CD4-positive, alpha-beta T cell treated with Interferon alpha-2 for 1 hour (primary cell): ENCODE results near the gene GRIK4.

ENCODE experiments used
- DNase-seq, 2 donors: peaks; one replicate each; pipeline ENCODE4 v3.0.0-alpha.2; 2020 to 2022

The GRIK4 gene

DNA sequence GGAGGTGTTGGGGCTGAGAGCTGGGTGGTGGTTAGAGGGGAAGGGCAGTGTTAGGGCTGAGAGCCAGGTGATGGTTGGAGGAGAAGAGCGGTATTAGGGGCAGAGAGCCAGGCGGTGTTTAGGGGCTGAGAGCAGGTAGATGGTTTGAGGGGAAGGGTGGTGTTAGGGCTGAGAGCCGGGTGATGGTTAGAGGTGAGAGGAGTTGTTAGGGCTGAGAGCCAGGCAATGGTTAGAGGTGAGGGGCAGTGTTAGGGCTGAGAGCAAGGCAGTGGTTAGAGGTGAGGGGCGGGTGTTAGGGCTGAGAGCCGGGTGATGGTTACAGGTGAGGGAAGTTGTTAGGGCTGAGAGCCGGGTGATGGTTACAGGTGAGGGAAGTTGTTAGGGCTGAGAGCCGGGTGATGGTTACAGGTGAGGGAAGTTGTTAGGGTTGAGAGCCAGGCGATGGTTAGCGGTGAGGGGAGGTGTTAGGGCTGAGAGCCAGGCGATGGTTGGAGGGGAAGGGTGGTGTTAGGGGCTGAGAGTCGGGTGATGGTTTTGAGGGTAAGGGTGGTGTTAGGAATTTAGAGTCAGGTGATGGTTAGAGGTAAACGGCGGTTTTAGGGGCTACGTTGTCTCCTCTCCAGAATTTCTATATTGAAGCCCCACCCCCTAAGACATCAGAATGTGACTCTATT is 282.4 kb downstream of the GRIK4 start:
- no peak for DNase-seq

DNA sequence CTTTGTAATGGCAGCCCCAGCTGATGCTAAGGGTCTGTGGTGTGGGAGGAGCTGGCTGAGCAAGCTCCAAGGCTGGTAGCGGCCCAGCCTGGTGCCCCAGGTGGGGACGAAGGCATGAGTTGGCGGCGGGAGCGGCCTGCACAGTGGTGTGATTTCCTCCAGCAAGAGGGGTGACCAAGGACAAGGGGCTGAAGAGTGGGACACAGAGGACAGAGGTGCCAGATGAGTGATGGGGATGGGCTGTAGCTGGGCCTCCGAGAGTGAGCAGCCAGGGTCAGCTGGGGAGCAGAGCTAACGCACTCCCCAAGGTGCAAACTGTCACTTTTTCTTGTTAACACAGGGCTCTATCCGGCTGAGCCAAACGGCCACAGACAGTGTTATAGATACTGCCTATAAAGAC is 283.2 kb downstream of the GRIK4 start:
- no peak for DNase-seq

DNA sequence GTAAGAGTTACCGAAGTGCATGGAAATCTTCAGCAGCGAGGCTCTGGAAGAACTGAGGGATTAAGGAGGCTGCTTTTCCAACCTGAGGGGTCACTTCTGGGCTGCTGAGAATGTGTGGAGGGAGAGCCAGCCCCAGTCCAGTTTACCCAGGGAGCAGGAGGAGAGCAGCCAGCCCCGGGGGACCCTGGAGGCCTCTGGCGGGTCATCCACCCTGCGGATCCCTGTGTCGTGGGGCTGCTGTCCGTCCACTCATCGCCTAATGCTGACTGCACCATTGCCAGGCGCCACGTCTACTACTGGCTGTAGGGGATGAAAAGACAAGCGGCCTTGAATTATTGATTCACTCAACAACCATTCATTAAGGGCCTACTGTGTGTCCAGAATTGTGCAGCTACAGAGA is 283.6 kb downstream of the GRIK4 start:
- DNase-seq = no peak

DNA sequence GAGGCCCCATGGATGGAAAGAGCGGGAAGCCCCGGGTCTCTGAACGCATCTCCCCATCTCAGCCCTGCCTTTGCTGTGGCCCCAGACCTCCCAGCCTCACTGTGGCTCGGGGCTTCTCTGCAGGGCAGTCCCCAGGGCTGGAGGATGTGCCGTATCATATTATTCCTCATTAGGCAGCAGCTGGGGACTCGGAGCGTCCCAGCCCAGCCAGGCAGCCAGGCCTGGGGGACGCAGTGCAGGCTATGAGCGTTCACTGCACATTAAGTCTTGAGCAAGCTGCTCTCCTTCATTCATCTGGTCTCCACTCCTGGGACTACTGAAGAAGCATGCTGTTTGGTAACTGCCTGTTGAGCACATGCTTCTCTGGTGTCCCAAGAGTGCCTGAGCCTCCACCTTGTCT is 285.6 kb downstream of the GRIK4 start:
- DNase-seq = no peak

DNA sequence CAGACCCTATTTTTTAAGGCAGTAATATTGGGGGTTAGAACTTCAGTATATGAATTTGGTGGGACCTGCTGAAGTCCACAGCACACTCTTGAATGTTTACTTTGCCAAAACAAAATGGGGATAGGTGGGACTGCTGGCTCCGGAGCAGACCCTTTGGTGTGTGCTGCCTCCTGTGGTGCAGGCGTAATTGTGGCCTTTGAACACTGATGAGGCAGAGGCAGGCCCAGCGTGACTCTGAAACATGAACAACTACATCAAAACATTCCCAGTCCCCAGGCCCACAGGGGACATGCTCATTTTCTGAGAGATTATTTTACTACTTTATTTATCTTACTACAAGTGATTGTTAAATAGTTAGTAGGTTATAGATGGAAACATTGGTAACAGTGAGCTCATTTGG is 287.3 kb downstream of the GRIK4 start:
- DNase-seq = no peak

DNA sequence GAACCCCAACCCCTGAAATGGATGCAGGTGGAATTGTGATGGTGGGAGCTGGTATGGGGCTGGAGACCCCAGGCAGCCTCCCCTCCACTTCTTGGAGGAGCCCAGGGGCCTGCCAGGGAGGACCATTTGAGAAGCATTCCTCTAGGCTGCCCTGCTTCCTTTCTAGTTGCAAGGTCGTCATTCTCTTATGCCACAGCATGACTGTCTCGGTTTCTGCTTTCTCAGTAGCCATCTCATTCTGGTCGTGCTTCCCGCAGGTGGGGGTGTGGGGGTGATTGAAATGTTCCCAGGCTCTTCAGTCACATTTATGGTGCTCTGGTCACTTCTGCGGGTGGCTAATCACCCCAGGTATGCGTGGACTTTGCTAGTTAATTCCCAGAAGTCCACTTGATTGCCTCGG is 288.7 kb downstream of the GRIK4 start:
- no peak for DNase-seq

DNA sequence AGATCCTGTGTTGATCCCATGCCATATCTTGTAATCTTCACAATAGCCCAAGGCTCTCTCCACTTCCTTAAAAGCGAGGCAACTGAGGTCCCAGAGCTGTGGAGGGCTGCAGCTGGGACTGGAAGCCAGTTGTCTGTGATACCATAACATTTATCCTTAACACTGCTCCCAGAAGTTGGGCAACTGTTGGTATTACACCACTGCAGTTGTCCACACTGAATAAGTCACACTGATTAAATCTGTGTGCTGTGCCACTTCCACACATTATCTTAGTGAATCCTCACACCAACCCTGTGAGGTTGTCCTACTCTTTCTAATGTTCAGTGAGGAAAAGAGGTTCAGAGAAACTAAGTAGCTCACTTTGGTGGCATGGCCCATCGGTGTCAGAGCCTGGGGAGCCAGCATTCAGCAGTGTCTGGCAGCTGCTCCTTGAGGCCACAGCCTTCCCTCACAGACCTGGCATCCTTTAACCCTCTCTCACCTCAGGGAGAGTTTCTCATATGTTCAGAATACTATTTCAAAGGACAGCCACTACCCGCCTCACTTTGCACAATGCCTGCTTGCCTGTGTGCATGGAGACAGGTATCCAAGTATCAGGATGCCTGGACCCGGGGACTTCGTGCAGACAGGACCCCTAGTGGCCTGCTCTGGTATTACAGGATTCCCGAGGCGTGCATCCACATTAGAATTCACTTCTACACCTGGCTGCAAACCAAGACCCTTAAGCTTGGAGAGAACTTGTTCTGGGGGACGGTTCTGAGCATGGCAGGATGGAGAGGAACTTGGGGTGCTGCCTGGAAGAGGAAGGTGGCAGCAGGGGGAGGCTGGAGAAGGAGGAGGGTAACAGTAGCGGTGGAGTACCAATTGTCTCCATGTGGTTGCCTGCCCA is 290.5 kb downstream of the GRIK4 start:
- peak; percentile 6 to 34 for DNase-seq

DNA sequence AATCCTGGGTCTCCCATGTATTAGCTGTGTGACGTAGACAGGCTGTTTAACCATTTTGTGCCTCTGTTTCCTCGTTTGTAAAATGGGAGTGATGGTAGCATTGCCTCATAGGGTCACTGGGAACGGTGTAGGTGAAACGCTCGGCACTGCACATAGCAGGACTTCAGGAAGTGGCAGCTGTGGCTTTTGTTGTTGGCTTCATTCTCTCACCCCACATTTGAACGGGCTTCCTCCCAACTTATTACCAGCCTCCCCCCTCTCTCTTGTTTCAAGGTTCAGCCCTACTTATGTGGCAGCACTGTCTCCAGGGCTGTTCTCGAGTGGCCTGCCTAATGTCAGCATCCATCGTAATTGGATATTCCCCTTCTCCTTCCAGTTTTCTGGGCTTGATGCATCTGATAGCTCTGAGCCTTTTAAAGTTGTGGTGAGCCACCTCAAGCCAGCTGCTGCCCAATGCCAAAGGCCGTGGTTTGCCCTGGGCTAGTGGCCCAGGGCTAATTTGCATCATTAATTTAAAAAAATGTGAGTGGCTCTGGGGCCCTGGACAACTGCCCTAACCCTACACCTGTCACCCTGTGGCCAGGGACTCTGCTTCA is 294.5 kb downstream of the GRIK4 start:
- no peak for DNase-seq

DNA sequence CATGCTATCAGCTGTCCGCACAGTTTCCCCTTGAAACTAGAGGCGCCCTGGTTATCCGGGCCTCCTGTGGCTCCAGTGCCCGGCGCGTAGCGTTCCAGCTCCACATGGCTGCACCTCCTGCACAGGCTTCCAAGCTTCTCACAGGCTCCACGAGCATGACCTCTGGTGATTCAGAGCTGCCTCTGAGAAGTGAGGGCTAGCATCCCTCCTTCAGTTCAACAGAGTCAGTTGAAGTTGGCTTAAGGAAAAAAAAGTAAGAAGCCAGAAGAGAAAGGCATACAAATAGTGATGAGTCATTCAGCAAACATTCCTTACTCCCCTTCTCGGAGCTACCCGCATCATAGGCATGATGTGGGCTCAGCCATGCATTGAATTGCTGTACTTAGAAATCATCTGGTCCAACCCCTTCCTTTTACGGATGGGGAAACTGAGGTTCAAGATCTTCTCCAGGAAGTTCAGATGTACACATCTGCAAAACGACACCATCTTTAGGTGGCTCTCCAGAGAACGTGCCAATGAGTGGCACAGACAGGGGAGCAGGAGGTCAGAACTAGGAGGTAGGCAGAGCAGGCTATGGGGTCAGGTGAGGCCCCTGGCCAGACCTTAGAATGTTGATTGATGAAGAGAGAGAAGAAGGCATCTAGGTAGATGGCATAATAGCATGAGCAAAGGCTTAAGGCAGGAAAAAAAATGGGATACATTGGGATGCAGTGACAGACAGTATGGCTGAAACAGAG is 296.0 kb downstream of the GRIK4 start:
- no peak for DNase-seq

DNA sequence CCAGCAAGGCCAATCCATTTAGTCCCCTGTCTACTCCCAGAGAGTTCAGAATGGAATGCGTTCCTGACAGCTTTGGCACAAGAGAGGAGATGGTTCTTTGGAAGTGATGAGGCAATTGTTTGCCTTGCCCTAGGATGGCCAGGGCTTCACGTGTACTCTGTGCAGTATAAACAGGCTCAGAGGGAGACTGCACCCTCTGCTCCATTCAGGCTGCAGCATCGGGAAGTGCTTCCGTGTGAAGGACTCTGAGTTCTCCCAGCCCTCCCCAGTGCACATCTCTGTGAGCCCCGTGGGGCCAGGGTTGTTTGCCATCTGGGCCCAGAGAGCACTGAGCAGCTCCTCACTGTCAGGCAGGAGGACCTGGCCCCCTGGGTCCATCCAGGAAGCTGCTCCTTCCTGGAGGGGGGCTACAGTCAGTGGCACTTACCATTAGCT is 297.1 kb downstream of the GRIK4 start:
- DNase-seq = no peak

DNA sequence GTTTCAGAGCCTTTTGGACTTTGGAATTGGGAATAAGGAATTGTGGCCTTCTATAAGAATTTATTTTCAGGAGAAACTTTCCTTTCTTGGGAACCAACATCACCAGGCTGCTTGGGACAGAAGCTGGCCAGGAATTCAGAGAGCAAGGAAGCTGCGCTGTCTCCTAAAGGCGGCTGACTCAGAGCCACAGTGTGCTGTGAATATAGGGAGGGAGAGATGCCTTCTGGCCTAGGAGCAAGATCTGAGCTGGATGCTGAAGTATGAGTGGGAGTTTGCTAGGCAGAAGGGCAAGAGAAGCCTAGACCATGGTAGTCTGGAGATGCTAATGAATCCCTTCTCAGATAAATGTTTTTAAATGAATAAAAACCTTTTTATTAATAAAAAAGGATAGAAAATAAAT is 298.7 kb downstream of the GRIK4 start:
- DNase-seq = no peak

DNA sequence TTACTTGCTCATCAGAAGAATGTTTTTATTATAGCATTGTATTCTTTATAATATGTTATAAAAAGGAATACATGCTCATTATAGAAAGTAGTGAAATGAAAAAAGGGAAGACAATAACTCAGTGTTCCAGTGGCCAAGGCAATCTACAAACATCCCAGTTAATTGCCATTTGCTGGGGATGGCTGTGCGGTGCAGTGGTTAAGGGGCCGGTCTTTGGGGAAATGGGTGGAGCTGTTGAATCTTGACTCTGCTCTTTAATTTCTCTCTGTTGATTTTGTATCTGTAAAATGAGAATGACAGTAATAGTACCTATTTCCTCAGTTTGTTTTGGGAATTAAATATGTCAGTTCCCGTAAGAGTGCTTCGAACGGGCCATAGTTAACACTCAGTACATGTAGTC is 299.7 kb downstream of the GRIK4 start:
- no peak for DNase-seq

DNA sequence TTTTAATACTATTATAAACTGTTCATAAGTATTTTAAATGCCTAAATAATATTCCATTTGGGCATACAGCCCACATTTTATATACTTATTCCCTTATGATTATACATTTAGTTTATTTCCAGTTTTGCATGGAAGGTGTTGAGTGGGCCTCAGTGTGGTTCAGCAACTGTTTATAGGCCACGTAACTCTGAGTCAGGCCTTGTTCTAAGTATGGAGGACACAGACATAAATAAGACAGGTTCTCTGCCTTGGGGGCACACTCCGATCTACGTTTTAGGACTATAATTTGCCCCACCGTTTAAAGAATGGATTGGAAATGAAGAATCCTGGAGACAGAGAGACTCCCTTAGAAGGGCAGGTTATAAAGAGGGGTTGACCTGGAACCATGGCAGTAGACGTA is 300.2 kb downstream of the GRIK4 start:
- DNase-seq = no peak

DNA sequence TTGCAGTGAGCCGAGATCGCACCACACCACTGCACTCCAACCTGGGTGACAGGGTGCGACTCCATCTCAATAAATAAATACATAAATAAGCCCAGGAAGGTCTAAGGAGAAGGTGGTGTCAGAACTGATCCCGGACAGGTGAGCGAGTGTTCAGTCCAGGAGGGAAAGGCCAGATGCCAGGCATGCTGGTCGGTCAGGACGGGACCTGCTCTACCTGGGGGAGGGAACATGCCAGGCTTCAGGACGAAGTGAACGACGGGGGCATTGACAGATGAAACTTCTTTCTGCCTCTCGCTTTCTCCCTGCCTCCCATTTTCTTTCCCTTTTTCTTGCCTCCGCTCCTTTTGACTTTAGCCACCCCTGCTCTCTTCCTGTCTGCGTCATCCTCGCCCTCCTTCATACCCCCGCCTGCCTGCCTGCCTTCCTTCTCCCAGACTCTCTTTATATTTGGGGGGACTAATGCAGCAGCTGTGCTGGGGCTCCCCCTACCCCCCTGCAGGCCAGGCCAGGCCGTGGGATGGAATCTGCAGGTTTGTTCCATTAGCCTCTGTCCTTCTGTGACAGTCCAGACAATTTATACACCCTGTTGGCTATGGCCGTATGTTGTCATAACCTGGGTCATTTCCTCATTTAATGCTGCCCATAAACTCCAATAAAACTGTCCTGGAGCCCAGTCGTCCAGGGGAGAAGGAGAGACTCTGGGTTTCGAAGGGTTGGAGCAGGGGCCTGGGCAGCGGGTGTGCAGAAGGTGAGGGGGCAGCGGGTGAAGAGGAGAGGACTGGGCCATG is 303.2 kb downstream of the GRIK4 start:
- no peak for DNase-seq

DNA sequence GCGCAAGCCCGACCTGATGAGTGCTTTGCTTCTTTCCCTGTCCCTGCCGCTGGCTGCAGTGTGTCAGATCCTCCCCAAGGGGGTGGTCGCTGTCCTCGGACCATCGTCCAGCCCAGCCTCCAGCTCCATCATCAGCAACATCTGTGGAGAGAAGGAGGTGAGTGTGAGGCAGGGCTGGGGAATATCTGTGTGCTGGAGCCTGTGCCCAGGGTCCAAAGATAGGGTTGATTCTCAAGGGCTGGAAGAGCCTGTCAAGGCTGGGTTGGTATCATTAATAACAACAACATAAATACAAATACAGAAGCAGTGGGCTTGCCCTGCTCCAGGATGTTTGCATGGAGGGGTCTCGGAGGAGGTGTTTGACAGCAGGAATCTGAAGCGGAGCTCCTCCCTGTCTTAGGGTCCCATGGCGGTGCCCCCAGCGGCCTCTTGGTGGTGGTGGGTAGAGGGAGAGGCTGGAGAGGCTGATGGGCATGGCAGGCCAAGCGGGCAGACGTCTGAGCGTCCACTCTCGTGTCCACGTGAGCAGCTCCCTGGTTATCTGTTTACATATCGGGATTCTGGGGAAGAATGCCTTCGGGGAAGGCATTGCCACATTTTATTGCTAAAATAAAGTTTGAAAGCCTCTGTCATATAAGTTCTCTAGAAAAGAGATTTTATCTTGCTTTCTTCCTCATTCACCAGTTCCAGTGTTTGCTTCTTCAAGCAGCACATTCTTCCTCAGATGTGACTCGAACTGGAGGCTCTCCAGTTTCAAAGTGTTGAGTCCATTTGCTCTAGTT is 304.0 kb downstream of the GRIK4 start:
- DNase-seq = no peak

DNA sequence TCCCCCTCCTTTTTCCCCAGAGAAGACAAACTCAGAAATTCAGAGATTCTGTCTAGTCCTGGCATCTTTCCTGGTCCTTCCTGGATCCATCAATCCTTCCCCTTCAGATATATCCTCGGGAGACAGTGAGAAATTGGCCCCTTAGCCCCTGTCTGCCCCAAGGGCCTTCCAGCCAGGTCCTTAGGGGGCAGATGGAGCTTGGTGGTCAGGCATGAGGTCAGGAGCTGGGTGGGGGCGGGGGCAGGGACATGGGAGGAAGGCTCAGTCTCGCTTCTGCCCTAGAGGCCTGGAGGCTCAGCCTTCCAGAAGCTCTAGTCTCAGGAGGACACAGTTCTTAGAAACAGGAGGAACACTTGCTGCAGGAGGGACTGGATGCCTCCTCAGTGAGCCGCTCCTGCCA is 304.6 kb downstream of the GRIK4 start:
- no peak for DNase-seq

DNA sequence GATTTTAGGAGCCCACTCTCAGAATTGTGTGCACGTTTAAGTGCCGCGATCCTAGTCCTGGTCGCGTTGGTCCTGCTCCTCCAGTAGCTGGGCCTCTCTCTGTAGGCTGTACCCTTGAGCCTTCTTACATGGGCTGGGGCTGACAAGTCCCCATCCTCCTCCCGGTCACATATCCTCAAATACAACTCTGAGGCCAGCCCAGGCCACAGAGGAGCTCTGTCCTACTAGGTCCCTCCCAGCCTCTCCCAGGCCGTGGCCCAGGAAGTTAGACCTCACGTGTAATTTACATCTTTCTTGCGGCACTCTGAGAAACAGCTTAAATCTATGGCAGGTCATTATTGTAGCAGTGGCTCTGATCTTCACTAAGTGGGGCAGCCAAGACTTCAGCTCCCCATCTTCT is 305.2 kb downstream of the GRIK4 start:
- no peak for DNase-seq

DNA sequence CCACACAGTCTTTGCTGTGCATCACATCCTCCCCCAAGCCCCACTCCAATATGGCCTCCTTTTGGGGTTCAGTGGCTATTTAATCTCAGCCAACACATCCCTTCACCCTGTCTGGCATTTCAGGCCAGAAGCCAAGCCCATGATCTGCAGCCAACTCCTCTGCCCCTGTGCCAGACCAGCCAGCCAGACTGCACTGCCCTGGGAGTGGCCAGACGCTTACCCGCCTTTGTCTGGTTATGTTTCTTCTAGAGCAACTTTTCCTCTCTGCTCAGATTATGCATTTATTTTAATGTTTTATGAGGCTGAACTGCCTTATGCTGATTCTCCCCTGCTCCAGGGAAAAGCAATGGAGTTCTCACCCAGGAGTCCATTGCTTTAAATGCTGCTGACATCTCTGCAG is 305.6 kb downstream of the GRIK4 start:
- no peak for DNase-seq

DNA sequence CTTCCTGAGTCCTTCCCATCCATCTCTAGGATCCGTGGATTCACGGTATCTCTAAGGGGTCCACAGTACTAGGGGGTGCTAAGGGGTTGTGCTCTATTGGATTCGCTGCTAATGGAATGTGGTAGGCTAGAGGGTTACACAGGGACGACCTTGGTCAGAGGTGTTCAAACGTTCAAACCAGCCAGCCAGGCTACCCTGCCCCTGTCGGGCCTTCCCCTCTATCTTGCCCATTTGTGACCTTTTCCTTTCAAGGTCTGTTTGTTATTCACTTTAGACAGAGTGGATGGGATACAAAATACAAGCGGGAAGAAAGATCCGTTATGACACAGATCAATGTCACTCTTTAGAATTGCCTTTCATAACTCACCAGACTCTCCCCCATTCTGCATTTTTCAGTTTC is 306.5 kb downstream of the GRIK4 start:
- no peak for DNase-seq

DNA sequence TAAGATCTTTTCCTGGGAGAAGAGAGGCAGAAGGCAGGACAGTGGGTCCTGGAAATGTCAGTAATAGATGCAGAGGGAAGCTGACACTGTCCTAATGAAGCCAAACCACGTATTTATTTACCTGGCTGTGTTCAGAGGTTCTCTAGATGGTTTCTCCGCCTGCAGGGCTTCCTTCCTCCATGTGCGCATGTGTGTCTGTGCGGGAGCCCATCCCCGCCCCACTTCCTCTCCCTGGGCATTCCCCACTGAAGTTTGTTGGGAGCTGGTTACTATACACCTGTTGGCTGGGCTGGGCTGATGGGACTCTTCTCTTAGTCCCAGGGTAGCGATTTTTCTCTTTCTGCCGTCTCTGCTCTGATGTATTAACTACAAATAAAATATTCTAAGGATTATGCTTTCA is 307.5 kb downstream of the GRIK4 start:
- no peak for DNase-seq
